HL-60 (cell line): ENCODE measurements around the gene CMIP.

Experiments
- GABPA ChIP-seq: IDR thresholded peaks from 2 replicates; pipeline ENCODE4 v1.6.1; 2012; ENCODE audit warnings: low read depth
- POLR2AphosphoS5 ChIP-seq: IDR thresholded peaks from 2 replicates; pipeline ENCODE4 v1.6.1; 2012; ENCODE audit warnings: low read depth
- REST ChIP-seq: IDR thresholded peaks from 2 replicates; pipeline ENCODE4 v1.6.1; 2012; ENCODE audit warnings: low read depth; ENCODE audit not compliant: insufficient replicate concordance
- SPI1 ChIP-seq: IDR thresholded peaks from 2 replicates; pipeline ENCODE4 v1.6.1; 2012; ENCODE audit warnings: low read depth, mild to moderate bottlenecking, borderline replicate concordance
- TF ChIP-seq, protein P1 (sequence below): IDR thresholded peaks from one replicate; pipeline ENCODE4 v1.5.1; 2011; ENCODE audit warnings: low read length, control low read depth, inconsistent platforms; ENCODE audit not compliant: insufficient read depth

DNA sequence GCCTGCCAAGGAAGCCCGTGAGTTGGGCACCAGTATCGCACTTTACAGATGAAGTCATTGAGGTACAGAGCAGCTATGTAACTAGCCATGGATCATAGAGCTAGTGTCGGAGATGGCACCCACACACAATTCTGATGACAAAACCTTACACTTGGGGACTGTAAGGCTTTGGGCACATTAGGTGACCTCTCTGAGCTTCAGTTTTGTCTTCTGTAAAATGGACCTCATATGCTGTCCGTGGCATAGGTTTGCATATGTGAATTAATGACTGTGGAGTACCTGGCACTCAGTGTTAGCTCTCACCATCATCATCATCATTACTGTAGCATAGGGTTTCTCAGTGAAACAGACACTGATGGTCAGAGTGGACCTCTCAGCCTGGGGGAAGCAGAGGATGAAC, 50.3 kb downstream of the CMIP start:
- TF ChIP-seq, protein P1, sequence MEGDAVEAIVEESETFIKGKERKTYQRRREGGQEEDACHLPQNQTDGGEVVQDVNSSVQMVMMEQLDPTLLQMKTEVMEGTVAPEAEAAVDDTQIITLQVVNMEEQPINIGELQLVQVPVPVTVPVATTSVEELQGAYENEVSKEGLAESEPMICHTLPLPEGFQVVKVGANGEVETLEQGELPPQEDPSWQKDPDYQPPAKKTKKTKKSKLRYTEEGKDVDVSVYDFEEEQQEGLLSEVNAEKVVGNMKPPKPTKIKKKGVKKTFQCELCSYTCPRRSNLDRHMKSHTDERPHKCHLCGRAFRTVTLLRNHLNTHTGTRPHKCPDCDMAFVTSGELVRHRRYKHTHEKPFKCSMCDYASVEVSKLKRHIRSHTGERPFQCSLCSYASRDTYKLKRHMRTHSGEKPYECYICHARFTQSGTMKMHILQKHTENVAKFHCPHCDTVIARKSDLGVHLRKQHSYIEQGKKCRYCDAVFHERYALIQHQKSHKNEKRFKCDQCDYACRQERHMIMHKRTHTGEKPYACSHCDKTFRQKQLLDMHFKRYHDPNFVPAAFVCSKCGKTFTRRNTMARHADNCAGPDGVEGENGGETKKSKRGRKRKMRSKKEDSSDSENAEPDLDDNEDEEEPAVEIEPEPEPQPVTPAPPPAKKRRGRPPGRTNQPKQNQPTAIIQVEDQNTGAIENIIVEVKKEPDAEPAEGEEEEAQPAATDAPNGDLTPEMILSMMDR: no peak
- TF ChIP-seq GABPA (no peak), REST (no peak), POLR2AphosphoS5 (no peak), SPI1 (no peak)
